HG02763 (cell line): ENCODE results near the gene GPR3.
"Not testable (repeated sequence)": the region's sequence is repeated elsewhere in the genome, so short reads cannot be mapped to it uniquely, and the experiment has no call there.

ENCODE experiments used
- ATAC-seq: cut with Tn5 transposase; IDR thresholded peaks from one replicate; pipeline ENCODE4 v1.9.1; 2021; ENCODE audit warnings: mild to moderate bottlenecking, moderate library complexity; ENCODE audit not compliant: unreplicated experiment

The GPR3 gene

GRCh38 chr1:27377760-27378495 lies 14.5 kb upstream of the GPR3 start:
- no peak for ATAC-seq

- no peak for ATAC-seq
Observed at GRCh38 chr1:27379564-27380122, 12.8 kb upstream of the GPR3 start.

GRCh38 chr1:27380224-27380623 lies 12.2 kb upstream of the GPR3 start:
- no peak for ATAC-seq

- no peak for ATAC-seq
Observed at GRCh38 chr1:27380766-27381733, 11.4 kb upstream of the GPR3 start.

- ATAC-seq: no peak
Observed at GRCh38 chr1:27381969-27382762, 10.3 kb upstream of the GPR3 start.

- ATAC-seq: no peak
Observed at GRCh38 chr1:27383039-27383605, 9.3 kb upstream of the GPR3 start, which contains the start of gene CD164L2. TSS of gene CD164L2 (minus strand) at chr1:27383333. CDS start at chr1:27383239, 94 bp downstream.

GRCh38 chr1:27383661-27384060 lies 8.8 kb upstream of the GPR3 start:
- ATAC-seq: no peak

GRCh38 chr1:27384797-27385196 lies 7.6 kb upstream of the GPR3 start:
- not testable (repeated sequence) for ATAC-seq

GRCh38 chr1:27388337-27389005 lies 4.0 kb upstream of the GPR3 start:
- ATAC-seq: no peak

- ATAC-seq: no peak
Observed at GRCh38 chr1:27391511-27392095, 819 bp upstream of the GPR3 start.

- no peak for ATAC-seq
Observed at GRCh38 chr1:27392778-27393635, 585 bp downstream of the GPR3 start.

- no peak for ATAC-seq
Observed at GRCh38 chr1:27393641-27394281, 1.3 kb downstream of the GPR3 start.

- no peak for ATAC-seq
Observed at GRCh38 chr1:27394282-27394658, 1.8 kb downstream of the GPR3 start.

- no peak for ATAC-seq
Observed at GRCh38 chr1:27394925-27395324, 2.5 kb downstream of the GPR3 start.

GRCh38 chr1:27395441-27396195 lies 3.2 kb downstream of the GPR3 start:
- ATAC-seq: no peak

GRCh38 chr1:27397110-27397509 lies 4.7 kb downstream of the GPR3 start:
- no peak for ATAC-seq

- no peak for ATAC-seq
Observed at GRCh38 chr1:27397749-27398148, 5.3 kb downstream of the GPR3 start.
